SK-N-SH (cell line): ENCODE results near the gene C1QTNF5.

Experiments
- CHD2 ChIP-seq: fragments of 150-350 bp; IDR thresholded peaks from 2 replicates; pipeline ENCODE4 v1.6.1; 2018; ENCODE audit warnings: low read length; ENCODE audit not compliant: partially characterized antibody
- EP300 ChIP-seq, 2 experiments: IDR thresholded peaks; 2 replicates each; pipeline versions ENCODE4 v1.4.0 to v1.6.1; 2012; ENCODE audit warnings: borderline replicate concordance in 1 of 2, low read depth in 1 of 2, low read length in 1 of 2
- EZH2phosphoT487 ChIP-seq: fragments of 200-600 bp; sonication (generic); IDR thresholded peaks from 2 replicates; pipeline ENCODE4 v1.6.1; 2017; ENCODE audit warnings: low read depth, mixed run types, mild to moderate bottlenecking, antibody characterized with exemption, moderate library complexity, borderline replicate concordance
- FOXJ3 ChIP-seq: sonication (generic); formaldehyde crosslinking; IDR thresholded peaks from 2 replicates; pipeline ENCODE4 v1.5.1; 2020; ENCODE audit warnings: mild to moderate bottlenecking, missing genetic modification reagents
- NRF1 ChIP-seq: IDR thresholded peaks from 2 replicates; pipeline ENCODE4 v1.6.1; 2012; ENCODE audit warnings: low read depth, mild to moderate bottlenecking, low read length
- RCOR1 ChIP-seq: fragments of 150-350 bp; IDR thresholded peaks from 2 replicates; pipeline ENCODE4 v1.6.1; 2017; ENCODE audit warnings: antibody characterized with exemption, low read length
- TAF1 ChIP-seq: IDR thresholded peaks from 2 replicates; pipeline ENCODE4 v1.6.1; 2012; ENCODE audit warnings: low read depth, mild to moderate bottlenecking, low read length, moderate library complexity, borderline replicate concordance
- YY1 ChIP-seq: IDR thresholded peaks from 2 replicates; pipeline ENCODE4 v1.4.0; 2012; ENCODE audit warnings: low read depth, mild to moderate bottlenecking
- TF ChIP-seq, protein P1 (sequence below): fragments of 200-600 bp; sonication (generic); IDR thresholded peaks from 2 replicates; pipeline ENCODE4 v1.6.1; 2017; ENCODE audit warnings: antibody characterized with exemption, mild to moderate bottlenecking, moderate library complexity
- TF ChIP-seq, protein P2 (sequence below): IDR thresholded peaks from 2 replicates; pipeline ENCODE4 v1.4.0; 2012; ENCODE audit warnings: low read depth, borderline replicate concordance
- TF ChIP-seq, protein P3 (sequence below): IDR thresholded peaks from 2 replicates; pipeline ENCODE4 v1.4.0; 2012; ENCODE audit warnings: low read depth
- TF ChIP-seq, protein P4 (sequence below): IDR thresholded peaks from 2 replicates; pipeline ENCODE4 v1.6.1; 2012; ENCODE audit warnings: mild to moderate bottlenecking, low read depth, low read length, moderate library complexity
- TF ChIP-seq, protein P5 (sequence below): IDR thresholded peaks from 2 replicates; pipeline ENCODE4; 2012
- TF ChIP-seq, protein P6 (sequence below): fragments of 150-350 bp; IDR thresholded peaks from 2 replicates; pipeline ENCODE4 v1.6.1; 2017; ENCODE audit warnings: antibody characterized with exemption, low read length, low read depth, borderline replicate concordance

DNA sequence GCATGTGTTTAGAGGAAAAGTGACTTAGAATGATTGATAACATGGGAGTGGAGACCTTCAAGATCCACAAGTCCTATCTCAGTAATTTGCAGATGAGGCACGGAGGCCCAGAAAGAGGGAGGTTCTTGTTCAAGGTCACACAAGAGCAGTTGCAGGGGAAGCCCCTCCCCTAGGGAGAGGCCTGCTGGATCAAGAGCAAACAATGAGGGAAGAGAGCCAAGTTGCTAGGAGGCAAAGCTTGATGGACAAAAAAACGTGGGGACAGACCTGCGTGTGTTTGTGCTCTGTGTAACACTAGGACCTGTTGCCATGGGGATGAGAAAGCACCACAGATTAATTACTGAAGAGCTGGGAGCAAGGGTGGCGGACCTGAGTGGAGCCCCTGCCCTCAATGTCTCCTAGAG lies 12.2 kb upstream of the C1QTNF5 start:
- TF ChIP-seq, protein P1, sequence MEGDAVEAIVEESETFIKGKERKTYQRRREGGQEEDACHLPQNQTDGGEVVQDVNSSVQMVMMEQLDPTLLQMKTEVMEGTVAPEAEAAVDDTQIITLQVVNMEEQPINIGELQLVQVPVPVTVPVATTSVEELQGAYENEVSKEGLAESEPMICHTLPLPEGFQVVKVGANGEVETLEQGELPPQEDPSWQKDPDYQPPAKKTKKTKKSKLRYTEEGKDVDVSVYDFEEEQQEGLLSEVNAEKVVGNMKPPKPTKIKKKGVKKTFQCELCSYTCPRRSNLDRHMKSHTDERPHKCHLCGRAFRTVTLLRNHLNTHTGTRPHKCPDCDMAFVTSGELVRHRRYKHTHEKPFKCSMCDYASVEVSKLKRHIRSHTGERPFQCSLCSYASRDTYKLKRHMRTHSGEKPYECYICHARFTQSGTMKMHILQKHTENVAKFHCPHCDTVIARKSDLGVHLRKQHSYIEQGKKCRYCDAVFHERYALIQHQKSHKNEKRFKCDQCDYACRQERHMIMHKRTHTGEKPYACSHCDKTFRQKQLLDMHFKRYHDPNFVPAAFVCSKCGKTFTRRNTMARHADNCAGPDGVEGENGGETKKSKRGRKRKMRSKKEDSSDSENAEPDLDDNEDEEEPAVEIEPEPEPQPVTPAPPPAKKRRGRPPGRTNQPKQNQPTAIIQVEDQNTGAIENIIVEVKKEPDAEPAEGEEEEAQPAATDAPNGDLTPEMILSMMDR: no peak
- TF ChIP-seq YY1 (no peak), TAF1 (no peak), RCOR1 (no peak), FOXJ3 (CRISPR knock-in tag) (no peak), EP300 (IDR thresholded peaks at IDR 0.05; ENCODE audit: borderline replicate concordance in 1 of 2, low read depth in 1 of 2, low read length in 1 of 2) (no peak), NRF1 (no peak), EZH2phosphoT487 (no peak), CHD2 (no peak)
- TF ChIP-seq, protein P2, sequence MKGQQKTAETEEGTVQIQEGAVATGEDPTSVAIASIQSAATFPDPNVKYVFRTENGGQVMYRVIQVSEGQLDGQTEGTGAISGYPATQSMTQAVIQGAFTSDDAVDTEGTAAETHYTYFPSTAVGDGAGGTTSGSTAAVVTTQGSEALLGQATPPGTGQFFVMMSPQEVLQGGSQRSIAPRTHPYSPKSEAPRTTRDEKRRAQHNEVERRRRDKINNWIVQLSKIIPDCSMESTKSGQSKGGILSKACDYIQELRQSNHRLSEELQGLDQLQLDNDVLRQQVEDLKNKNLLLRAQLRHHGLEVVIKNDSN: no peak
- TF ChIP-seq, protein P3, sequence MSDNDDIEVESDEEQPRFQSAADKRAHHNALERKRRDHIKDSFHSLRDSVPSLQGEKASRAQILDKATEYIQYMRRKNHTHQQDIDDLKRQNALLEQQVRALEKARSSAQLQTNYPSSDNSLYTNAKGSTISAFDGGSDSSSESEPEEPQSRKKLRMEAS: no peak
- TF ChIP-seq, protein P4, sequence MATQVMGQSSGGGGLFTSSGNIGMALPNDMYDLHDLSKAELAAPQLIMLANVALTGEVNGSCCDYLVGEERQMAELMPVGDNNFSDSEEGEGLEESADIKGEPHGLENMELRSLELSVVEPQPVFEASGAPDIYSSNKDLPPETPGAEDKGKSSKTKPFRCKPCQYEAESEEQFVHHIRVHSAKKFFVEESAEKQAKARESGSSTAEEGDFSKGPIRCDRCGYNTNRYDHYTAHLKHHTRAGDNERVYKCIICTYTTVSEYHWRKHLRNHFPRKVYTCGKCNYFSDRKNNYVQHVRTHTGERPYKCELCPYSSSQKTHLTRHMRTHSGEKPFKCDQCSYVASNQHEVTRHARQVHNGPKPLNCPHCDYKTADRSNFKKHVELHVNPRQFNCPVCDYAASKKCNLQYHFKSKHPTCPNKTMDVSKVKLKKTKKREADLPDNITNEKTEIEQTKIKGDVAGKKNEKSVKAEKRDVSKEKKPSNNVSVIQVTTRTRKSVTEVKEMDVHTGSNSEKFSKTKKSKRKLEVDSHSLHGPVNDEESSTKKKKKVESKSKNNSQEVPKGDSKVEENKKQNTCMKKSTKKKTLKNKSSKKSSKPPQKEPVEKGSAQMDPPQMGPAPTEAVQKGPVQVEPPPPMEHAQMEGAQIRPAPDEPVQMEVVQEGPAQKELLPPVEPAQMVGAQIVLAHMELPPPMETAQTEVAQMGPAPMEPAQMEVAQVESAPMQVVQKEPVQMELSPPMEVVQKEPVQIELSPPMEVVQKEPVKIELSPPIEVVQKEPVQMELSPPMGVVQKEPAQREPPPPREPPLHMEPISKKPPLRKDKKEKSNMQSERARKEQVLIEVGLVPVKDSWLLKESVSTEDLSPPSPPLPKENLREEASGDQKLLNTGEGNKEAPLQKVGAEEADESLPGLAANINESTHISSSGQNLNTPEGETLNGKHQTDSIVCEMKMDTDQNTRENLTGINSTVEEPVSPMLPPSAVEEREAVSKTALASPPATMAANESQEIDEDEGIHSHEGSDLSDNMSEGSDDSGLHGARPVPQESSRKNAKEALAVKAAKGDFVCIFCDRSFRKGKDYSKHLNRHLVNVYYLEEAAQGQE: no peak
- TF ChIP-seq, protein P5, sequence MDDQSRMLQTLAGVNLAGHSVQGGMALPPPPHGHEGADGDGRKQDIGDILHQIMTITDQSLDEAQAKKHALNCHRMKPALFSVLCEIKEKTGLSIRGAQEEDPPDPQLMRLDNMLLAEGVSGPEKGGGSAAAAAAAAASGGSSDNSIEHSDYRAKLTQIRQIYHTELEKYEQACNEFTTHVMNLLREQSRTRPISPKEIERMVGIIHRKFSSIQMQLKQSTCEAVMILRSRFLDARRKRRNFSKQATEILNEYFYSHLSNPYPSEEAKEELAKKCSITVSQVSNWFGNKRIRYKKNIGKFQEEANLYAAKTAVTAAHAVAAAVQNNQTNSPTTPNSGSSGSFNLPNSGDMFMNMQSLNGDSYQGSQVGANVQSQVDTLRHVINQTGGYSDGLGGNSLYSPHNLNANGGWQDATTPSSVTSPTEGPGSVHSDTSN: no peak
- TF ChIP-seq, protein P6, sequence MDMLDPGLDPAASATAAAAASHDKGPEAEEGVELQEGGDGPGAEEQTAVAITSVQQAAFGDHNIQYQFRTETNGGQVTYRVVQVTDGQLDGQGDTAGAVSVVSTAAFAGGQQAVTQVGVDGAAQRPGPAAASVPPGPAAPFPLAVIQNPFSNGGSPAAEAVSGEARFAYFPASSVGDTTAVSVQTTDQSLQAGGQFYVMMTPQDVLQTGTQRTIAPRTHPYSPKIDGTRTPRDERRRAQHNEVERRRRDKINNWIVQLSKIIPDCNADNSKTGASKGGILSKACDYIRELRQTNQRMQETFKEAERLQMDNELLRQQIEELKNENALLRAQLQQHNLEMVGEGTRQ: no peak
